ENCODE data around the gene BCL2. TPM values are rescaled to one million over a fixed set of nuclear protein-coding genes. Genes with fewer than 3 reads are reported as not detected.
A peak's percentile ranks its signal among the peaks of the same experiment; 100 is the strongest.

BCL2 gene
- total and polyA plus RNA-seq, 7 donors: 2.8 to 25.7 (median 11.3) TPM

DNA sequence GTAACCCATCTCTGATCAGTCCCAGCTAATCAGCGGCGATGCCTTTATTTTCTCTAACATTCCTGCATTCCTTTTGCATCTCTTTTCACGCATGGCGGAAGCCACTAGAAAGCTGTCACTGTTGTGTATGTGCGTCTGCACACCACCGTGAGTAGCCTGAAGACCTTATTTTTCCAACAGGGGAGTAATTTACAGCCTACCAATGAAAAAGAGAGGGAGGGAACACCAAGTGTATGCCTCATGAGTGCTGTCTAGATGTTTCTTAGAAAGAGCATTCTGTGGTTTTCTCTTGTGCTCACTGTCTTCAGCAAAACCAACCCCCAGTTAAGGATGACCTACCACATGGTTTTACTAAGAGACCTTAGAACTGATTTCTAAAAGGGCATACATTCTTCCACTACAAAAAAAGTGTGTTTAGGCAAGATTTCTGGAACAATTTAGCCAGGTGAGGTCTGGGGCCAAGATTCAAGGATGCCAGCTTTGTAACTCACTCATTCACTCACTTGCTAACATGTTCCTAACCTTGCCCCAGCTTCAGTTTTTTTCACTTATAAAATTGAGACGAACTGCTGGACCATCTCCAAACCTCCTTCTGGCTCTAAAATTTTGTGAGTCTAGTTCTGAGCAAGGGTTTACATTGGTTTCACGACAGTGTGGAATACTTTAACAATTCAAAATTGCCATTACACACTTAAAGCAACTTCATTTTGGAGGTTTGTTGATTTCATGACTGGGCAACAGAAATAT is 51.4 kb downstream of the BCL2 start:
- DNase-seq: no peak
- intact Hi-C loops (cut with DNase I): no loop called here
- Histone ChIP-seq H3K9me3 (no peaks in the 10 kb centered on the region), H3K27me3 (no peaks in the 10 kb centered on the region), H3K4me1 (peaks cover 0 to 17% (median 7%) of the 10 kb centered on the region in 4 donors), H3K4me3 (no peak overlapping the region), H3K27ac (no peak overlapping the region), H3K36me3 (no peaks in the 10 kb centered on the region)
- TF ChIP-seq POLR2AphosphoS5 (IDR thresholded peaks at IDR 0.05) (no peak), POLR2A (IDR thresholded peaks at IDR 0.05) (no peak), EP300 (IDR thresholded peaks at IDR 0.05) (no peak)
- TF ChIP-seq, protein P1, sequence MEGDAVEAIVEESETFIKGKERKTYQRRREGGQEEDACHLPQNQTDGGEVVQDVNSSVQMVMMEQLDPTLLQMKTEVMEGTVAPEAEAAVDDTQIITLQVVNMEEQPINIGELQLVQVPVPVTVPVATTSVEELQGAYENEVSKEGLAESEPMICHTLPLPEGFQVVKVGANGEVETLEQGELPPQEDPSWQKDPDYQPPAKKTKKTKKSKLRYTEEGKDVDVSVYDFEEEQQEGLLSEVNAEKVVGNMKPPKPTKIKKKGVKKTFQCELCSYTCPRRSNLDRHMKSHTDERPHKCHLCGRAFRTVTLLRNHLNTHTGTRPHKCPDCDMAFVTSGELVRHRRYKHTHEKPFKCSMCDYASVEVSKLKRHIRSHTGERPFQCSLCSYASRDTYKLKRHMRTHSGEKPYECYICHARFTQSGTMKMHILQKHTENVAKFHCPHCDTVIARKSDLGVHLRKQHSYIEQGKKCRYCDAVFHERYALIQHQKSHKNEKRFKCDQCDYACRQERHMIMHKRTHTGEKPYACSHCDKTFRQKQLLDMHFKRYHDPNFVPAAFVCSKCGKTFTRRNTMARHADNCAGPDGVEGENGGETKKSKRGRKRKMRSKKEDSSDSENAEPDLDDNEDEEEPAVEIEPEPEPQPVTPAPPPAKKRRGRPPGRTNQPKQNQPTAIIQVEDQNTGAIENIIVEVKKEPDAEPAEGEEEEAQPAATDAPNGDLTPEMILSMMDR (IDR thresholded peaks at IDR 0.05): no peak
- 81 to 89% methylated on average over 8 of the region's 8 CpGs for WGBS, 2 donors

DNA sequence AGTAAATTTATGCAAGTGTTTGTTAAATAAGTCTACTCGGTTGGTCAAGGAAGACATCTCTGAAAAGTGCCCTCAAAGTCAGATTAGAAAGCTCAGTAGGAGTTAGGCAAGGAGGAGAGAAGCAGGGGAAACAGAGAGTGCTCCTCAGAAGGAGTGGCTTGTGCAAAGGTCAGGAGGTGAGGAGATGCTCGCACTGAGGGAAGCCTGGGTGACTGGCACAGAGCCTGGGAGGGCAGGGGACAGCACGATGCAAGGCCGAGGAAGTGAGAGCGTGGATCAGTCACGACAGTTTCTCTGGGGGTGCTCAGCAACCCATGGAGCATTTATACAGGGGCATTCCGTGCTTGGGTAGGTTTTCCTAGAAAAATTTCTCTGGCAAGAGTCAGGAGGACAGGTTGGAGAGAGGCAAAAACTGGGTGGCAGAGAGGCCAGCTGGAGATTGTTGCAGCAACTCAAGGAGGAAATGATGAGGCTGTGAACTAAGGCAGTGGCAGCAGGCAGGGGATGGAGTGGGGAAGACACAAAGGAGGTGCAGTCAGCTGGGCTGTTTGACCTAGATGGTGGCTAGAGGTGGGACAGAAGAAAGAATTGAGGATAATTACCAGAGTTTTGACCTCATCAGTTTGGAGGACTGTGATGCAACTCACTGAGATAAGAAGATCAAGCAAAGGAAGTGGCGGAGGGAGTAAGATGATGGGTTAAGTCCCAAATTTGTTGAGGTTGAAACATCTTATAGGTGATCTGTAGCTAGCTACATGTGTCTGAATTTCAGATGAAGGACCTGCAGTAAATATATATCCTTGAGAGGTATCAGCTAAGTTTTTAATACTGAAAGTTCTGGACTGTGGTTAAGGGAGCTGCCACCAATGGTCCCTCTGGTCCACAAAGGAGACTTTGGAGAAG is 52.4 kb downstream of the BCL2 start:
- Histone ChIP-seq H3K4me1 (peaks cover 0 to 27% (median 17%) of the 10 kb centered on the region in 4 donors), H3K36me3 (no peaks in the 10 kb centered on the region), H3K27me3 (no peaks in the 10 kb centered on the region), H3K4me3 (no peak overlapping the region), H3K27ac (no peak overlapping the region), H3K9me3 (no peaks in the 10 kb centered on the region)
- TF ChIP-seq EP300 (IDR thresholded peaks at IDR 0.05): no peak
- no peak for TF ChIP-seq POLR2A (IDR thresholded peaks at IDR 0.05)
- TF ChIP-seq, protein P1 (IDR thresholded peaks at IDR 0.05): no peak
- no peak for TF ChIP-seq POLR2AphosphoS5 (IDR thresholded peaks at IDR 0.05)
- 64 to 80% methylated on average over 8 of the region's 8 CpGs for WGBS, 2 donors
- no peak for DNase-seq
- intact Hi-C loops (cut with DNase I): no loop called here

DNA sequence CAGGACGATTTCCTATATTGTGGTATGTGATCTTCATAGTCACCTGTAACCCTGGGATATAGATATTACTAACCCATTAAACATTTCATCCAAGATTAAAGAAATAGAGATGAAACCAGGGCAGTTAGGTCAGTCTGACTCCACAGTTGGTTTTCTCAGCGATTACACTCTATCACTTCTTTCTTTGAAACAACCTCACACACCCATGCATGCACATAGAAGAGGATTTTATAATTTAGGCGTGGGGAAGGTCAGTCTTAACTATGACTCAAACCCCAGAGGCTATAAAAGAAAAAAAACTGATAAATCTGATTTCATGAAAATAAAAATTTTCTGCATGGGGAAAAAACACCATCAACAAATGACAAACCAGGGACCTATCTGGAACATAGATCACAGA is 54.2 kb downstream of the BCL2 start:
- Histone ChIP-seq H3K27ac (no peak overlapping the region), H3K4me1 (peaks cover 0 to 34% (median 18%) of the 10 kb centered on the region in 4 donors), H3K9me3 (no peaks in the 10 kb centered on the region), H3K36me3 (no peaks in the 10 kb centered on the region), H3K27me3 (no peaks in the 10 kb centered on the region), H3K4me3 (no peak overlapping the region)
- no peak for TF ChIP-seq POLR2AphosphoS5 (IDR thresholded peaks at IDR 0.05)
- TF ChIP-seq, protein P1 (IDR thresholded peaks at IDR 0.05): no peak
- TF ChIP-seq POLR2A (IDR thresholded peaks at IDR 0.05): no peak
- TF ChIP-seq EP300 (IDR thresholded peaks at IDR 0.05): no peak
- 26 to 76% methylated on average over 3 of the region's 3 CpGs for WGBS, 2 donors
- no peak for DNase-seq
- intact Hi-C loops (cut with DNase I): no loop called here

DNA sequence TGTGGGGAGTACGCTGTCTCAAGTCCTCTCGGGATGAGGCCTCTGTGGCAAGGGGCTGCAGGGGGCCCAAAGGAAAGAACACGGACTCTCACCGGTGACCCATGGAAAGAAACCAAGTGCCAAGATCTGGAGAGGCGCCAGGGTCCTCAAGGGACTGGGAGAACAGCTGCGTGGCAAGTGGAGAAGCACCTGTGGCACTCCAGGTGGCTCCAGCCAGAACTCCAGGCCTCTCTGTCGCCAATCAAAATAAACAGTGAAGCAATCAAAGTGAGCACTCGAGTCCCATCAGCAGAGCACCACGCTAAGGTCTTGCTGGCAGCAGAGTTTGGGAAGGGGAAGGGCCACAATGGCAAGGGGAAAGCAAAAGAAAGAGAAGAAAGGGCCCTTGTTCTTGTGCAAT is 54.7 kb downstream of the BCL2 start:
- no peak for DNase-seq
- peak overlapping the region in 1 of 4 donors; percentile 73 for H3K27ac ChIP-seq
- no peaks in the 10 kb centered on the region for H3K36me3 ChIP-seq
- intact Hi-C loops (cut with DNase I): no loop called here
- H3K9me3 ChIP-seq: no peaks in the 10 kb centered on the region
- no peaks in the 10 kb centered on the region for H3K27me3 ChIP-seq
- no peak overlapping the region for H3K4me3 ChIP-seq
- WGBS, 2 donors: 53 to 84% methylated on average over 9 of the region's 9 CpGs
- H3K4me1 ChIP-seq: peaks cover 0 to 38% (median 19%) of the 10 kb centered on the region in 4 donors
- TF ChIP-seq POLR2A (IDR thresholded peaks at IDR 0.05): no peak
- no peak for TF ChIP-seq POLR2AphosphoS5 (IDR thresholded peaks at IDR 0.05)
- TF ChIP-seq, protein P1 (IDR thresholded peaks at IDR 0.05): no peak
- no peak for TF ChIP-seq EP300 (IDR thresholded peaks at IDR 0.05)

Data from sigmoid colon (tissue), 7 donors.